HT1080 (cell line): ENCODE results near the gene TMEM167B. TPM values are rescaled to one million over a fixed set of nuclear protein-coding genes. Genes with fewer than 3 reads are reported as not detected.
A peak's percentile ranks its signal among the peaks of the same experiment; 100 is the strongest.
"Not testable (repeated sequence)": the region's sequence is repeated elsewhere in the genome, so short reads cannot be mapped to it uniquely, and the experiment has no call there.

ENCODE experiments used
- DNase-seq: peaks from one replicate; pipeline ENCODE4 v3.0.0-alpha.2; 2015; ENCODE audit warnings: low read depth
- total RNA-seq: library from RNA; depleted of rRNA; stranded (reverse); fragments of >200 nt; shearing (Covaris generic); gene quantifications from 2 replicates; pipeline ENCODE4 v1.2.3, GENCODE V29; 2014

Gene TMEM167B
- total RNA-seq, 1 experiment from 2014 or later: 10.6 TPM

DNA sequence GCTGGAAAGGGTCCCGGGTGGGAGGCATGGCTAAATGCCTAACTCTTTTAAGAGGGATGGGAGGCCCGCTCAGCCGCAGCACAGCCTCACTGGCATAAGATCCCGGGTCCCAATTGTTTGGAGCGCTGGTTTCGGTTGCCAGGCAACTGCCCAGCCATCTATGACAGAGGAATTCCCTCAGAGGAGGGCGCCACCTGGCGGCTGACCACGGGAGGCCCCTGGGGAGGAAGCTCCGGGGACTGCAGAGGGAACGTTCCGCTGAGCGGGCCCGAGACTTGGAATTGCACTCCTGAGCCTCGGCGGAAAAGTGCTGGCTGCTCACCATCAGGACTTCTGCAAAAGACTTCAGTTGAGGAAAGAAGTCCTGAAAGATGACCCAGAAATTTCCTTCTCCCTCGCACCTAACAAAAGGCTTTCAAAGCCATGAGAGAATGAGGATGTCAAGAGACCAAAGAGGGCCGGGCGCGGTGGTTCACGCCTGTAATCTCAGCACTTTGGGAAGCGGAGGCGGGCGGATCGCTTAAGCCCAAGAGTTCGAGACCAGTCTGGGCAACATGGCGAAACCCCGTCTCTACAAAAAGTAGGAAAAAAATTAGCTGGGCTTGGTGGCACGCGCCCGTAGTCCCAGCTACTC is 22.2 kb downstream of the TMEM167B start:
- DNase-seq: peak; percentile 77

DNA sequence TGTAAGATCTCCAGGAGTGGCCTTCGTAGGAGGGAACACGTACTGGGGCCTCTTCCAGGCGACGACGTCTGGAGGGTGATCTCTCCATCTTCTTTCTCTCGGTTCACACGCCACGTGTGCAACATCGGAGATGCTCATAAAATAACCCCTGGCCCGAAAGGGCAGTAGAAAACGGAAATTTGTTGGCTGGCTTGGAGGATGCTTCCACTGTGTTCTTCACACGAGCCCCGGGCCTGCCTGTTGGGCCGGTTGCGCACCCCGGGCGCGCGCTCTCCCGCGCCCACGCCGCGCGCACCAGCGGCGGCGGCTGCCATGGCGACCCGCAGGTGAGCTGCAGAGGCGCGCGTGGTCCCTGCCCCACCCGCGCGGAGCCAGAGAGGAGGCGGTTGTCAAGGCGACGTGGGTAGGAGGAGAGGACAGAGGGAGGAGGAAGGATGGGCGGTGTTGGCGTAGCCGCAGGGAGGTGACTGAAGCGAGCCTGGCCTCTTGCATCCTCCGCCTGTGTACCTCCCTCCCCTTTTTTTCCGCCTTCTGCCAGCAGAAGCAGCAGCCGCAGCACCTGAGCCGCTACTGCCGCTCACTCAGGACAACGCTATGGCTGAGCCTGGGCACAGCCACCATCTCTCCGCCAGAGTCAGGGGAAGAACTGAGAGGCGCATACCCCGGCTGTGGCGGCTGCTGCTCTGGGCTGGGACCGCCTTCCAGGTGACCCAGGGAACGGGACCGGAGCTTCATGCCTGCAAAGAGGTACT is 23.2 kb downstream of the TMEM167B start, which contains the start of gene ELAPOR1:
Gene ELAPOR1 (plus strand): TSS at position 526 of the 752 bp plus-strand sequence. CDS start 69 bp downstream, at position 595.
- no peak for DNase-seq

DNA sequence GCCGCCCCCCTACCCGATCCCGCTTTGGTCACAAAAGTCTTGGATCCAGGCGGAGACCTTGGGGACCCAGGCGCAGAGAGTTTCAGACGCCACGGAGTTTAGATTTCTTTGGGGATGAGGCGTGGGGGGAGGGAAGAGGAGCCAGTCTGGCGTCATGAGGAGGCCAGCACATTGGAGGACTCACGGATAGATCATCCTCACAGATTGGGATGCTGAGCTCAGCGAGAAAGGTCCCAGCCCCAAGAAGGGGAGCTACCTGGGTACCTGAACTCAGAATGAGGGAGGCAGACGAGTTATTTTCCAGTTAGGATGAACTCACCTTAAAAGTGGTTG is 23.7 kb downstream of the TMEM167B start:
- no peak for DNase-seq

DNA sequence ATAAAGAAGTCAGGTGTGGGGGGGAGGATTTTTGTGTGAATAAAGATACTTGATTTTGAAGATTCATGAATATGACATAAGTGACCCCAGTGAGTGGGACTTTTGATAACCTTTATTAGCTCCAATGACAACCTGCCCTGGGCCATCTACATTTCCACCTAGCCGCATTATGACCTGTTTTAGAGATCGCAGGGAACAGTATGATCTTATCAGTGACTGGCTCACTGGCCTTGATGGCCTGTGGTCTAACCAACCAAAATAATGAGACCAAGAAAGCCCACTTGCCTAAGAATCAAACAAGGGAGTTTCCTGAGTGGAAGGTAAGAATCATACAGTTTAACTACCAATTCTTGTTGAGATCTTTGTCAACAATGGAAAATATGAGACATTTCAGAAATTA is 25.1 kb downstream of the TMEM167B start:
- no peak for DNase-seq

DNA sequence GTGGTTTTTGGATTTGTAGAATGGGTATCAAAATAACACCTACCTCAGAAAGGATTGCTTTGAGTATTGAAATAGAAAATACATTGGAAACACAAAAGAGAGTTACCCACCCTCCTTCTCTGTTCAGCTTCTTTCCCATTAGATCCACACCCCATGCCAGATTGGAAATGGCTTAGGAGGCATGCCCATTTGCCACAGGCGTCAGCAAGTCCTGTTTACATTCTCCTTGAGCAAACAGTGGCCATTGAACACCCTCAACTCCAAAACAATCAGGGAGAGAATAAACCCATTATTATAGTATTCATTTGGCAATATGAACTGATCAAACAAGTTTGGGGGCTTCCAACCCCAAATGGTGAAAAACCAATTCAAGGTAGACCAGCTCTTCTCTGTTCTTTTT is 25.7 kb downstream of the TMEM167B start:
- DNase-seq: no peak

DNA sequence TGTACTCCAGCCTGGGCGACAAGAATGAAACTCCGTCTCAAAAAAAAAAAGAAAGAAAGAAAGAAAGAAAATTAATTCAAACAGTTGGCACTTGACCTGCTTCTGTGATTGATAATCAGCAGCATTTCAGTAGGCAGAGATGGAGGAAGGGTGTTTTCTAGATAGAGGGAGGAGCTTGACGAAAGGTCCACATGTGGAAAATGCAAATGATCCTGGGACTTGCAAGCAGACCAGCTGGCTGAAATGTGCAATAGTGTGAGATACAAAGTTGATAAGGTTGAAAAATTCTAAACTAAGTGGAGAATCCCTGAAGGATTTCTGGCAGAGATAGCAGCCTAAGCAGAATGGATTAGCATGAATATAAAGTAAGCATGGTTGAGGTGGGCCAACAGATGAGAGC is 27.5 kb downstream of the TMEM167B start:
- no peak for DNase-seq

DNA sequence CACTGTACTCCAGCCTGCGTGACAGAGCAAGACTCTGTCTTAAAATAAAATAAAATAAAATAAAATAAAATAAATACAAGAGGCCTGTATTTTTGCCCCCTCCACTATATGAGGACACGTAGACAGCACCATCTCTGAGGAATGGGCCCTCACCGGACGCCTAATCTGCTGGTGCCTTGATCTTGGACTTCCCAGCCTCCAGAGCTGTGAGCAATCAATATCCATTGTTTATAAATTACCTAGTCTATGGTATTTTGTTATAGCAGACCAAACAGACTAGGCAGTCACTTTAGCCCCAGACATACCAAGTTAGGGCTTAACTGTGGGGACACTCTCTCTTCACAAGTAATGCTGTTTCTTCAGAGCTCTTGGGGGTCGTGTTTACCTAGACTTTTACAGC is 29.8 kb downstream of the TMEM167B start:
- DNase-seq: no peak

DNA sequence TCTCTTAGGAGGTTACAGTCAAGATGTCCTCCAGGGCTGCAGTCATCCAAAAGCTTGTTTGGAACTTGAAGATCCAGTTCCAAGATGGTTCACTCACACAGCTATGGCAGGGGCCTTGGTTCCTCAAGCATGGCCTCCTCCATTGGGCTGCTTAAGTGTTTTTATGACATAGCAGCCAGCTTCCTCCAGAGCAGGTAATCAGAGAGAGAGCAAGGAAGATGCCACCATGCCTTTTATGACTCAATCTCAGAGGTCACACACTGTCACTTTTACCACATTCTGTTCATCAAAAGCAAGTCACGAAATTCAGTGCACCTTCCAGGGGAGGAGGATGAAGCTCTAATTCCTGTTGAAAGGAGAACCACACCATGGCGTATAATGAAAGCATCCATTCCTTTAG is 40.5 kb downstream of the TMEM167B start:
- DNase-seq: no peak

DNA sequence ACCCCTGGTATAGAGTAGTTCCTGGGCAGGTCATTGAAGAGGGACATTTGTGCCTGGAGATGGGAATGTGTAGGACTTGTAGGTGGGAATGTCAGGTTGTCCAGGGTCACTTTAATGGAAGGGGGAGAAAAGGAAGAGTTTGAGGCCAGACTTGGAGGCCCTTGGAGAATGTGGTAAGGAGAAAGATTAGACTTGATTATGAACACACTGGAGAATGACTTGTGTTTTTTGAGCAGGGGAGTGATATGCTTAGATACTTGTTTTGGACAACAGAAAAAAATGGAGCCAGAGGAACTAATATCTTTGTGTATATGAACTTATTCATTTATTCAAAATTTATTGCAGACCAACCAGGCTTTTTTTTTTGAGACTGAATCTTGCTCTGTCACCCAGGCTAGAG is 41.2 kb downstream of the TMEM167B start:
- DNase-seq: no peak

DNA sequence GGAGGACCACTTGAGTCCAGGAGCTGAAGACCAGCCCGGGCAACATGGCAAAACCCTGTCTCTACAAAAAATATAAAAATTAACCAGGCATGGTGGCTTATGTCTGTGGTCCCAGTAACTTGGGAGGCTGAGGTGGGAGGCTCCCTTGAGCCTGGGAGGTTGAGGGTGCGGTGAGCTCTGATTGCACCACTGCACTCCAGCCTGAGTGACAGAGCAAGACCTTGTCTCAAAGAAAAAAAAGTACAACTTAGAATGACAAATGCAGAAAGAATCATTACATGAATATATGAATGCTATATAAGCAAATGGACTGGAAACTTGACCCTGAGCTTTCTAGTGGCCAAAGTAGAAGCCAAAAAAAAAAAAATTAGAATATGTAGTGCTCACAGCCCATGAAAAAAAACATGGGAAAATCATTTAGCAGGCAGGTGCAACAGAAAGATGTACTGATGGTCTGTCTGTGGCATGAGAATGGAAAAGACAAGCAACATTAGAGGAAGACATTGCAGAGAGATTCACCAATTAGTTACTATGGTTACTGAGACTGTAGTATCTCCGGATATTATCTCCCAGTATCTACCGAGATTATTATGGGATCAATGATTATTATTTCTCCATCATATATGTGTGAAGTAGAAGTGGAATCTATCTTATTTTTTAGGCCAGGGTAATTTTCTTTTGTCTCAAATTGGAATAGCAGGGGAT is 42.6 kb downstream of the TMEM167B start:
- no peak for DNase-seq

DNA sequence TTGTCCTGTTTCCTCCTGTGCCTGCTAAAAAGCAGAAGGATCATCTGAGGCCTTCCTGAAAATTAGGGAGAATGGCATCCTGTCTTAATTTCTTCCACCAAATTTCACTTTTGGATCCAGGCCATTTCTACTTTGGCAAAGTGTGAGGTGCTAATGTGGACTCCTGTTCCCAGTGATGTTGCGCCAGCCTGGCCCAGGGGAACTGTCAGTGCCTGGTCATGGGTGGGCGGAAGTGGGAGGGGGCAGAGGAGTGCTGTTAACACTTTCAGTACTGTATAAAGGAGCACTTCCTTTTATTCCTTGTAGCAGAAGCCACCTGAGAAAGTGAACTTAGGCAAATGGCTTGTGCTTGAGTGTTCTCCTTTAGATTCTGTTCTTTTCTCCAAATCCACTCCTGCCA is 43.3 kb downstream of the TMEM167B start:
- no peak for DNase-seq

DNA sequence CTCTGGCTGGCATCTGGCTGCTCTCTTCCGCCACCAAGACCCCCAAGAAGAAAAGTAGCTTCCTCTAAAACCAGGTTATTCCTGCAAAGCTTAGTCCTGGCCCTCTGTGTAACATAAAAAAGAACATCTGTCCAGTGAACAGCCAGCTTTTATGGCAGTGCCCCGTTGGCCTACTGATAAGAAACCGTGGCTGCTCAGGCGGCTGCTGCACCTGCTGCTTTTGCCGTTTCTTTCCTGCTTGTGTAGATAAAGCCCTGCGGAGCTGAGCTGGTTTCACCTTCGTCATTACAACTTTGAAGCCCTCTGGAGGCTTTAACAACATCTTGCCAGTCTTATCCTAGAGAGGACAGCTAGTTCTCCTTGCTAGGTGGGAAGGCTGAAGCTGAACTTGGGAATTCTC is 43.9 kb downstream of the TMEM167B start:
- no peak for DNase-seq

DNA sequence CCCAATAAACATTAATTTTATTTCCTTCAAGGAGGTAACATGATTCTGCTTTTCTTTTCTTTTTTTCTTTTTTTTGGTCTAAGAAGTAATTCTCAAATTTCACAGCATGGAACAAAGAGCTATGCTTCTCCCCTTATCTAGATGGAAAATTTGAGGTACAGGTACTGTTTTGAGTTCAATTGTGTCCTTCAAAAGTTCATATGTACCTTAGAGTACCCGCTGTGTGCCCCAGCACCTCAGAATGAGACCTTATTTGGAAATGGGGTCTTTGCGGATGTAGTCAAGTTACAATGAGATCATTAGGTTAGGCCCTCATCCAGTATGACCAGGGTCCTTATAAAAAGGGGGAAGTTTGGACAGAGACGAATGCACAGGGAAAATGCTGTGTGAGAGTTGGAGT is 45.4 kb downstream of the TMEM167B start:
- DNase-seq: no peak

DNA sequence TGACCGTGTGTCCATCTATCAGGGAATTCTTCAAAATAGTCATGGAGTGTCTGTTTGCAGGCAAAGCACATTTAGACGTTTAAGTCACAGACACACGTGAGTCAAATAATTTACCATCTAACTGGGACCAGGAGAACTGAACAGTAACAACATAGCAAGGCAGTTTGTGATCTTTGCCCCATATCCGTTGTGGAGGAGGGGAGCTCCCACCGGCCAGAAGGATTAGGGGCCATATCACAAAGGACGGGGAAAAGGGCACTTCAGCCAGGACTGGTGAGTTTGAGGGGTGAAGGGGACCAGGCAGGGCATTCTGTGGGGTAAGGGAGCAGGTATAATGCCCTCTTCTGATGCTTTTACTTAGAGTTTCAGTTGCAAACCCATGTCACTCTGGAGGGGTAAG is 46.2 kb downstream of the TMEM167B start:
- no peak for DNase-seq

DNA sequence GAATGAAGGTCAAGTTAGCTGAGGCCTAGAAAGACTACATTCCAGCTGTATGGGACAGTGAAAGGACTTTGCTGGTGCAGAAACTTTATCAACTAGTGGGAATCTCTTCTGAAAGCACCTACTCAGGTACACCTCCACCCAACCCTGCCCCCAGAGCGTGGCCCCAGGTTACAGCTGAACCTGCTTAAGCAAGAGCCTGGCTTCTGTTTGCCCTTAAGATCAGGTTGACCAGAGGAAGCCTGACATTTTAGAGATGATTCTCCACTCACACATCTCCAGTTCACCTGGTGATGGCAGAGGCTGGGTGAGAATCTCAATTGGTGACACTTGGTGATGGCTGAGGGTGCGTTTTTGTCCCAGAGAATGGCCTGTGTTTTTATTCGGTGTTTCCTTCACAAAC is 47.4 kb downstream of the TMEM167B start:
- DNase-seq: no peak

DNA sequence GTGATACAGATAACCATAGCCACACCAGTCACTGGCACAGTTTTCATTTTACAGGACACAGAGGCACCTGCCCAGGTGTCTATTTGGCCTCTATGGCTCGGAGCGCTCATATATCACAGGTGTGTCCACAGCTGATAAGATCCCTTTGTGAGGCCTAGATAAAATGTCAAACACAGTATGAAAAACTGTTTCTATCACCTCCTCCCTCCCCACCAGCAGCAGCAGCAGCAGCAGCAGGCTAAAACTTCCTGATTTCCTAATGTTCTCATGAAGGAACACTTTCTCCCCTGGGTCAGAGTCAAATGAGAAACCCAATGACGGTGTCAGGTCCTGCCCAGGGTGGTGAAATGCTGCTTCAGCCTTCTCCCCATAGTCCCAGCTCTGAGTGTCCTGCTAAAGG is 47.8 kb downstream of the TMEM167B start:
- no peak for DNase-seq

DNA sequence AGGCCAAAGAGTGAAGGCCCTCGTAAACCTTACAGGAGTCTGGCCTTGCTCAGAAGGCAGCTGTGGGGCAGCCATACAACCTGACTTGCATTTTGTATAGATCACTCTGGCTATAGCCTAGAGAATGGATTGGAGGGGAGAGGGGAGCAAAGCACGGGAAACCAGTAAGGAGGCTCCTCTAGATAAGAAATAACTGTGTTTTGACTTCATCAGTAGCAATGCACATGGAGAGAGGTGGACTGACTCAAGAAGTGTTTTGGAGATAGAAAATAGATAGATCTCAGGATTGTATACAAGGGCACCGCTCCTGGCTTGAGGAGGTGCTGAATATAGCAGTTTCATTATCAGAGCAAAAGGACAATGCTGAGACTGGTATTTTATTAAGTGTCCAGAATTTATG is 49.8 kb downstream of the TMEM167B start:
- no peak for DNase-seq

DNA sequence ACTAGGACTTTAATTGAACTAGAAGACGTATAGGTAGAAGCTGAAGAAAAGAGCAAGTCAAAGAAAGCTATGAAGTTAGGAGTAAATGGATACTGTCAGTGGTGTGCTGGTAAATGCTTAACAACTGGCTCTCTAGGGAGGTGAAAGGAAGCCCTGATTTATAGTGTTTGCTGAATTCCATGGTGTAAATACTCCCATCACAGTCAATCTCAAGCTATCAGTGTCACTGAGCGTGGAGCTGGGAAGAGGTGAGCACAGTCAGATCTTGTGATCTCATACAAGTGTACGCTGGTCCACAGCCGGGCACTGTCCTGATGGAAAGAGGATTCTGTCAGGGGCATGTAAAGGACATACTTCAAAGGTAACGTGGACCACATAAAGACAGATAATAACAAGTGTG is 51.7 kb downstream of the TMEM167B start:
- no peak for DNase-seq

DNA sequence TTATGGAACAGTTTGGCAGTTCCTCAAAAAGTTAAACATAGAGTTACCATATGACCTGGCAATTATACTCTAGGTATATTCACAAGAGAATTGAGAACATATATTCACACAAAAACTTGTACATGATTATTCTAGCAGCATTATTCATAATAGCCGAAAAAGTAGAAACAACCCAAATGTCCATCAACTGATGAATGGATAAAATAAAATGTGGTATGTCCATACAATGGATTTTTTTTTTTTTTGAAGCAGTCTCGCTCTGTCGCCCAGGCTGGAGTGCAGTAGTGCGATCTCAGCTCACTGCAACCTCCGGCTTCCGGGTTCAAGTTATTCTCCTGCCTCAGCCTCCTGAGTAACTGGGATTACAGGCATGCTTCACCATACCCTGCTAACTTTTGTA is 52.2 kb downstream of the TMEM167B start:
- not testable (repeated sequence) for DNase-seq
